Naive B cell (primary cell): Measurements from ENCODE around the gene SCAND1. TPM values are rescaled to one million over a fixed set of nuclear protein-coding genes. Genes with fewer than 3 reads are reported as not detected.
"Not testable (repeated sequence)": the region's sequence is repeated elsewhere in the genome, so short reads cannot be mapped to it uniquely, and the experiment has no call there.

Source experiments
- ATAC-seq, 2 donors: fragments of 150-1000 bp; cut with Tn5 transposase; 2 replicates each; pipeline ENCODE4 v1.10.0; 2021; ENCODE audit warnings: low read depth in 2 of 2, mild to moderate bottlenecking in 2 of 2, moderate library complexity in 2 of 2
- DNase-seq: peaks from one replicate; pipeline ENCODE4 v3.0.0; 2022
- H3K27ac Mint-ChIP-seq, 6 donors: one replicate each; pipeline ENCODE4 v1.8.0; 2020 to 2022; ENCODE audit warnings: mild to moderate bottlenecking in 6 of 6, mixed read lengths in 6 of 6, moderate library complexity in 5 of 6, inconsistent platforms in 2 of 6
- H3K27me3 Mint-ChIP-seq, 3 donors: one replicate each; pipeline ENCODE4 v1.8.0; 2021 to 2022; ENCODE audit warnings: mixed read lengths in 3 of 3, mild to moderate bottlenecking in 1 of 3
- H3K36me3 Mint-ChIP-seq, 2 donors: one replicate each; pipeline ENCODE4 v1.8.0; 2020 to 2022; ENCODE audit warnings: mixed read lengths in 2 of 2, inconsistent platforms in 1 of 2, mild to moderate bottlenecking in 1 of 2
- H3K4me1 Mint-ChIP-seq, 3 donors: one replicate each; pipeline ENCODE4 v1.8.0; 2020 to 2022; ENCODE audit warnings: mixed read lengths in 3 of 3, inconsistent platforms in 1 of 3, mild to moderate bottlenecking in 1 of 3, moderate library complexity in 1 of 3
- H3K4me3 Mint-ChIP-seq, 8 donors: one replicate each; pipeline ENCODE4 v1.8.0; 2020 to 2022; ENCODE audit warnings: mild to moderate bottlenecking in 8 of 8, mixed read lengths in 8 of 8, moderate library complexity in 8 of 8, inconsistent platforms in 2 of 8
- H3K9me3 Mint-ChIP-seq, 7 donors: one replicate each; pipeline ENCODE4 v1.8.0; 2020 to 2022; ENCODE audit warnings: mixed read lengths in 7 of 7, mild to moderate bottlenecking in 5 of 7, inconsistent platforms in 2 of 7, moderate library complexity in 1 of 7
- polyA plus RNA-seq, 6 donors: library from polyadenylated mRNA; unstranded; fragments of 300-500 nt; fragmentation: Illumina TruSeq; gene quantifications; one replicate each; pipeline ENCODE4 v1.2.3, GENCODE V29; 2021; ENCODE audit warnings: low read depth in 6 of 6

SCAND1 gene
- polyA plus RNA-seq, 6 donors from 2014 or later: 166 to 223 (median 192) TPM

DNA sequence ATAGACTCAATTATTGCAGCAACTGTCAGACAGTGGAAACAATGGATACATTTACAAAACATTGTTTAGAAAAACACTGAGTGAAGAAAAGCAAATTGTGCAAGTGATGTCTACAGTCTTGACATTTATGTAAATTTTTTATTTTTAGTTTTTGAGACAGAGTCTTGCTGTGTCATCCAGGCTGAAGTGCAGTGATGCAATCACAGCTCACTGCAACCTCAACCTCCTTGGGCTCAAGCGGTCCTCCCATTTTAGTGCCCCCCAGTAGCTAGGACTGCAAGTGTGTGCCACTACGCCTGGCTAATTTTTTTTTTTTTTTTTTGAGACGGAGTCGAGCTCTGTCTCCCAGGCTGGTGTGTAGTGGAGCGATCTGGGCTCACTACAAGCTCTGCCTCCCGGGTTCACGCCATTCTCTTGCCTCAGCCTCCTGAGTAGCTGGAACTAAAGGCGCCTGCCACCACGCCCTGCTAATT is 23.8 kb upstream of the SCAND1 start:
- no peak overlapping the region for H3K27ac Mint-ChIP-seq
- no peak for DNase-seq
- H3K4me3 Mint-ChIP-seq: no peak overlapping the region

DNA sequence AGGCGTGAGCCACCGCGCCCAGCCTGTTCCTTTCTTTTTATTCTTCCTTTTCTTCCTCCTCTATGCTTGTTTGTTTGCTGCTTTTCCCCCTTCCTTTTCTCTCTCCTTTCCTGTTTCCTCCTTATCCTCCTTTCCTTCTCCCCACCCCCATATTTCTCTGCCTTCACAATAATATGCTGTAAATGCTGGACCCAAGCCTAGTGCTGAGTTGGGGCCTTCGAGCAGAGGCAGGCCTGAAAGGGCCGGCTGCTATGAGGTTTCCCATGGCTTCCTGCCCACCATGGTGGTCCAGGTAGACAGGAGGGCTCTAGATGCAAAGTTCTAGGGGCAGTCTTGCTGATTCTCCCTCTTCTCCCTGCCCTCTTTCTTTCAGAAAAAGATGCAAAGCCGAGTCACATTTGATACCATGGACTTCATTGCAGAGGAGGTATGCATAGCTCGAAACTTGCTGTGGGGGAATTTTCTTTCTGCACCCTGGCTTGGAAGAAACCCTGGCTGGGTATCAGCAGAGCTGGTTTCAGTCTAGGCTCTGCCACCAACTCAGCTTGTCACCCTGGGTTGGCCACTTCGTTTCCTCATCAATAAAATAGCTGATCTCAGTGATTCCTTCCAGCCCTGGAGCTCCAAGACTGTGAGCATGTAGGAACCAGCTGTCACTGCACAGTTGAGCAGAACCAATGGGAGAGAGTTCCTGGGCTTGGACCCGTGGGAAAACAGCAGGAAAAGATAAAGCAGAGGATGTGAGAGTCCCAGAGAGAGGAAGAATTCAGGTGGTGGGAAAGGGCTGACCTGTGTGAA is 21.5 kb upstream of the SCAND1 start:
- DNase-seq (no peak), ATAC-seq (no peak)
- Mint-ChIP-seq H3K27me3 (peaks cover 5 to 13% (median 10%) of the 10 kb centered on the region in 3 donors), H3K9me3 (no peaks in the 10 kb centered on the region), H3K36me3 (no peaks in the 10 kb centered on the region), H3K4me1 (peaks cover 0 to 2% (median 0%) of the 10 kb centered on the region in 3 donors), H3K27ac (no peak overlapping the region), H3K4me3 (no peak overlapping the region)

More for the DNA sequence above, 23.8 kb upstream of the SCAND1 start:
- Mint-ChIP-seq H3K9me3 (no peaks in the 10 kb centered on the region), H3K4me1 (peaks cover 0 to 2% (median 0%) of the 10 kb centered on the region in 3 donors), H3K36me3 (no peaks in the 10 kb centered on the region), H3K27me3 (peaks cover 5 to 23% (median 18%) of the 10 kb centered on the region in 3 donors)
- no peak for ATAC-seq

DNA sequence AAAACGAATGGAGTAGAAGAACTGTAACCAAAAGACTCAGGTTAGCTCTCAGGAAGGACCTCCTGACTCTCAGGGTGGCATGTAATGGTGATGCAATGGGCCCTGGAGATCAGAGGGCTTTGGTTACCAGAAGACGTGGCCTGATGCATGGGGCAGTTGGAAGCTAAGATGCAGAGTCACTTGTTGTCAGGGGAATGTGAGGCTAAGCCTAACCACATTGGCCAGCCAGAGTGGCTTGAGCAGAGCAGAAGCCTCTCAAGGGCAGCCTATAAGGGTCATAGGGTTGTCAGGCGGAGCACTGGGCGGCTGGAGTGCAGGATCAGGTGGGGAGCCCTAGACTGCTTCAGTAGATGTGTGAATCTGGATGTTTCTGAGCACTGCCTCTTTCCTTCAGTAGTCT is 20.0 kb upstream of the SCAND1 start:
- Mint-ChIP-seq H3K27ac (no peak overlapping the region), H3K27me3 (peaks cover 5 to 13% (median 10%) of the 10 kb centered on the region in 3 donors), H3K9me3 (no peaks in the 10 kb centered on the region), H3K4me3 (no peak overlapping the region), H3K36me3 (no peaks in the 10 kb centered on the region), H3K4me1 (peaks cover 0 to 2% (median 0%) of the 10 kb centered on the region in 3 donors)
- ATAC-seq: no peak
- DNase-seq: no peak

DNA sequence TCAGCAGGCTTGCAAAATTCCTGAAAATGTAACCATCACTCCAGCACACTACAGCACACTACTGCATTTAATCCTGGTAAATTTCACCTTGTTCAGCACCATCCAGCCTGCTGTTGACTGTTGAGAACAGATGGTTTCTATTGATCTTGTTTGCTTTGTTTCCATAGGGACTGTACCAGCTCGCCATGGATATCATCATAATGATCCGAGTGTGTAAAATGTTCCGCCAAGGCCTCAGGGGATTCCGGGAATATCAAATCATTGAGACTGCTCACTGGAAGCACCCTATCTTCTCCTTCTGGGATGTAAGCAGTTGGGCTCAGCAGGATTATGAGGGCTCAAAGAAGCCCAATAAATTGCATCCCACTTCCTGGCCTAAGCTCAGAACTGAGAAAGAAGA is 18.2 kb upstream of the SCAND1 start:
- ATAC-seq (no peak), DNase-seq (no peak)
- Mint-ChIP-seq H3K9me3 (no peaks in the 10 kb centered on the region), H3K4me3 (no peak overlapping the region), H3K4me1 (no peaks in the 10 kb centered on the region), H3K36me3 (no peaks in the 10 kb centered on the region), H3K27me3 (peaks cover 0 to 22% (median 10%) of the 10 kb centered on the region in 3 donors), H3K27ac (no peak overlapping the region)

DNA sequence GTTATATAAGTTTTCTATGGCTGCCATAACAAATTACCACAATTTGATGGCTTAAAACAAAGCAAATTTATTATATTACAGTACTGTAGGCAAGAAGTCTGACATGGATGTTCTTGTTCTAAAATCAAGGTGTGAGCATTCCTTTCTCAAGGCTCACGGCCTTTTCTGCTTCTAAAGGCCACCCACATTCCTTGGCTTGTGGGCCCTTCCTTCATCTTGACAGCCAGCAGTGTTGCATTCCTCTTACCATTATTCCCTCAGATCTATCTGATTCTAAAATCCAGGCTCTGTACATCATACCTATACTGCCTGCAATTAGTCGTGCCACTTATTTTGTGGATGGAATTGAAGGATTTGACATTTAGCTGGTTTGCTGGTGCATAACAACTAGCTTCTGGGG is 17.7 kb upstream of the SCAND1 start:
- Mint-ChIP-seq H3K4me3 (no peak overlapping the region), H3K36me3 (no peaks in the 10 kb centered on the region)
- no peak for ATAC-seq

DNA sequence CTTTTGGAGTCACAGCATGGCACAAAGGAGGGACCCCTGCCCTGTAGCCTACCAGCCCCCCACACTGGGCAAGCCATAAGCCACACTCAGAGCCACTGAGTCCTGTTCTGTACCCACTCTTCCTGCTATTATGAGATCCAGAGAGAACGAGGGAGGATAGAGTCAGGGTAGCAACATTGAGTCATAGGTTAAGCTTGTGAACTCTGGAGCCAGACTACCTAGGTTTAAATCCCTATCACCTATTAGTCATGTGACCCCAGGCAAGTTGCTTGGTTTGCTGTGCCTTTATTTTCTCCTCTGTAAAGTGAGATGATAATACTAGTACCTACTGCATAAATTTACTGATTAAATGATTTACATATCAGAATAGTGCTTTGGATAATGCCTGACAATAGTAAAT is 14.6 kb upstream of the SCAND1 start:
- ATAC-seq (no peak), DNase-seq (no peak)
- Mint-ChIP-seq H3K36me3 (no peaks in the 10 kb centered on the region), H3K4me1 (no peaks in the 10 kb centered on the region), H3K27ac (no peak overlapping the region), H3K9me3 (no peaks in the 10 kb centered on the region), H3K4me3 (no peak overlapping the region), H3K27me3 (peaks cover 0 to 16% (median 0%) of the 10 kb centered on the region in 3 donors)

More for the DNA sequence above, 17.7 kb upstream of the SCAND1 start:
- DNase-seq: no peak
- peaks cover 0 to 22% (median 10%) of the 10 kb centered on the region in 3 donors for H3K27me3 Mint-ChIP-seq
- H3K27ac Mint-ChIP-seq: no peak overlapping the region
- no peaks in the 10 kb centered on the region for H3K9me3 Mint-ChIP-seq
- H3K4me1 Mint-ChIP-seq: no peaks in the 10 kb centered on the region

DNA sequence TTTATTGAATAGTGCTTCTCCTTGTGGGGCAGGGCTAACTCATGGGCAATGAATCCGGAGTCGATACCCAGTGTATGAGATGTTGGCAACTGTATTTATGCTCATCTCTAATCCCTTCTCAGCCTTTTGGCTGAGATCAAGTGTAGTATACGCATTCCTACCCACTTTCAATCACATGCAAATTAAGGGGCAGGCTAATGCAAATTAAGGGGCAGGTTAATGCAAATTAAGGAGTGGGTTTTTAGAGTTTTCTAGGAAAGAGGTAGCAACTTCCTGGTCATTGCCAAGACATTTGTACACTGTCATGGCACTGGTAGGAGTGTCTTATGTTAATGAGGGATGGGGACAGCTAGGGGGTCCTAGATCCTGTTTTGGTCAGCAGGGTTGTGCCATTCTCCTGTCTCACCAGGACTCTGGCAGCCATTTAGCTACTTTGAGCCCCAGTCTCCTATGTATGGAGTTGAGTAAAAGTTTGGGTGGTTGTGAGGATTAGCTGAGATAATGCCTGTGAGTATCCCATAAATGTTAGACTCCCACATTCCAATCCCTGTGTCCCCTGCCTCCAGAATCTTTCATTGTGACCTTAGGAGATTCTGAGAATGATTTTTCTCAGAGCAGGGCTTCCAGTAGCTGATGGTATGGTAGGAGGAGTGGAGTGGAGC is 13.8 kb upstream of the SCAND1 start, which contains the start of gene CNBD2:
Gene CNBD2, plus strand, starts transcription at position 612 of the 662 bp plus-strand sequence. CDS start 173 bp downstream, outside the sequence.
- Mint-ChIP-seq H3K27me3 (peaks cover 0 to 16% (median 0%) of the 10 kb centered on the region in 3 donors), H3K4me3 (no peak within 1 kb of the TSS), H3K9me3 (no peaks in the 10 kb centered on the region), H3K27ac (peak within 1 kb of the TSS in 1 of 6 donors; percentile 38), H3K36me3 (no peaks in the 10 kb centered on the region), H3K4me1 (no peaks in the 10 kb centered on the region)
- DNase-seq: no peak
- ATAC-seq: no peak

DNA sequence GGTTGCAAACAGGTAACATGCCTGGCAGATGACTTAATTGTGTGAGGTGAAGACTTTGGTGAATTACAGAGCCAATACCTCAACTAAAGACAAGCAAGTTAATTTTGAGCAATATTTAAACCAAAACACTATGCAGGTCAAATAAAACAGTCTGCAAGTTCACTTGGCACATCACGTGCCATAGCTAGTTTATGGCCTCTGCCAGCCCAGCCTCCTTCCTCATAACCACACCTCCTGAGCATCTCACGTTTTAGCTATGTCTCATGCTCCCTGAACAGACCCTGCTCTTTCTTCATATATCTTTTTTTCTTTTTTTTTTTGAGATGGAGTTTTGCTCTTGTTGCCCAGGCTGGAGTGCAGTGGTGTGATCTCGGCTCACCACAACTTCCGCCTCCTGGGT is 9.6 kb upstream of the SCAND1 start:
- peaks cover 5 to 7% of the 10 kb centered on the region in 2 donors for H3K36me3 Mint-ChIP-seq
- ATAC-seq (no peak), DNase-seq (no peak)
- H3K27me3 Mint-ChIP-seq: peaks cover 0 to 18% (median 0%) of the 10 kb centered on the region in 3 donors
- peak overlapping the region in 1 of 6 donors; percentile 27 for H3K27ac Mint-ChIP-seq
- H3K4me1 Mint-ChIP-seq: no peaks in the 10 kb centered on the region
- peaks cover 0 to 8% (median 4%) of the 10 kb centered on the region in 7 donors for H3K9me3 Mint-ChIP-seq
- H3K4me3 Mint-ChIP-seq: no peak overlapping the region

DNA sequence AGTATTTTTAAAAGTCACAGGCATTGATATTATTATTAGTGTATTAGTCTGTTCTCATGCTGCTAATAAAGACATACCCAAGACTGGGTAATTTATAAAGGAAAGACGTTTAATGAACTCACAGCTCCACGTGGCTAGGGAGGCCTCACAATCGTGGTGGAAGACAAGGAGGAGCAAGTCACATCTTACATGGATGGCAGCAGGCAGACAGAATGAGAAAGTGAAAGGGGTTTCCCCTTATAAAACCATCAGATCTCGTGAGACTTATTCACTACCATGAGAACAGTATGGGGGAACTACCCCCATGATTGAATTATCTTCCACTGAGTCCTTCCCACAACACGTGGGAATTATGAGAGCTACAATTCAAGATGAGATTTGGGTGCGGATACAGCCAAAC is 5.0 kb upstream of the SCAND1 start:
- not testable (repeated sequence) for H3K27me3 Mint-ChIP-seq, ATAC-seq, H3K36me3 Mint-ChIP-seq, H3K4me1 Mint-ChIP-seq, H3K27ac Mint-ChIP-seq, DNase-seq, H3K9me3 Mint-ChIP-seq
- H3K4me3 Mint-ChIP-seq: peak overlapping the region in 1 of 8 donors; percentile 67

DNA sequence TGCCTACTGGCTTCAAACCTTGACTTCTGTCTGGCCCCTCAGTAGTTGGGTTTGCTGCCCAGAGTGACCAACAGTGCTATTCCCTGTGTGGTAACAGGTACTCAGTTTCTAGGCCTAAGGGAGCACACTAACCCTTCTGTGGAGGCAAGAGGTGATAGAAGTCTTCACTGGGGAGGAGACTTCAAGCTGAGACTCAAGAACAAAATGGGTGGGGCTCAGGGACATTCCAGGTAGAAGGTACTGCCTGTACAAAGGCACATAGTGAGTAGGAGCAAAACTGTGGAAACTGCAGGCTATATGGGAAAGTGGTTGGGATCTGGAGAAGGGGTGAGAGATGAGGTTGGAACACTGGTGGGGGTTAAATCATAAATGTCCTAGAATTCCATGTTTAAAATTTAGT is 2.3 kb upstream of the SCAND1 start:
- Mint-ChIP-seq H3K36me3 (peaks cover 7 to 10% of the 10 kb centered on the region in 2 donors), H3K4me1 (peaks cover 8 to 17% (median 11%) of the 10 kb centered on the region in 3 donors), H3K27me3 (peaks cover 0 to 7% (median 0%) of the 10 kb centered on the region in 3 donors), H3K4me3 (peak overlapping the region in 4 of 8 donors; percentile 25 to 95 (median 63)), H3K27ac (no peak overlapping the region), H3K9me3 (peaks cover 0 to 8% (median 4%) of the 10 kb centered on the region in 7 donors)
- no peak for DNase-seq
- ATAC-seq: no peak

DNA sequence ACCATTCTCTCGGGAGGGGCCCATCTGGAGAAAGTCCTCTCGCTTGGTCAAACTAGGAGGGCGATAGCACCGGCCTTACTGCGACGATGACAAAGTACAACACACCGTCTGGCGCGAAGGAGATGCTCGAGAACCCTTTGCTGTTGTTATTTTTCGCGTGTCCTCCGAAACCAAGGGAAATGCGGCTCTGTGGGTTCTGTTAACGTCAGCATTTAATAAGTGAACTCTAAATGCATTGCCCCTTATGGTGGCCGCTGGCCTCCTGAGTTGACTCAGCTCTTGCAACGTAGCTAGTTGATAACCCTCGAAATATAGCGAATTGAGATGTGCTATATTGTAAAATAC is 577 bp upstream of the SCAND1 start:
- peaks cover 0 to 8% (median 4%) of the 10 kb centered on the region in 7 donors for H3K9me3 Mint-ChIP-seq
- peak overlapping the region; percentile 98 to 100 (median 99) for H3K27ac Mint-ChIP-seq
- peaks cover 7 to 10% of the 10 kb centered on the region in 2 donors for H3K36me3 Mint-ChIP-seq
- no peaks in the 10 kb centered on the region for H3K27me3 Mint-ChIP-seq
- DNase-seq (no peak), ATAC-seq (peak in 1 of 2 donors; percentile 5)
- H3K4me1 Mint-ChIP-seq: peaks cover 8 to 17% (median 11%) of the 10 kb centered on the region in 3 donors
- H3K4me3 Mint-ChIP-seq: peak overlapping the region; percentile 95 to 100 (median 99)

DNA sequence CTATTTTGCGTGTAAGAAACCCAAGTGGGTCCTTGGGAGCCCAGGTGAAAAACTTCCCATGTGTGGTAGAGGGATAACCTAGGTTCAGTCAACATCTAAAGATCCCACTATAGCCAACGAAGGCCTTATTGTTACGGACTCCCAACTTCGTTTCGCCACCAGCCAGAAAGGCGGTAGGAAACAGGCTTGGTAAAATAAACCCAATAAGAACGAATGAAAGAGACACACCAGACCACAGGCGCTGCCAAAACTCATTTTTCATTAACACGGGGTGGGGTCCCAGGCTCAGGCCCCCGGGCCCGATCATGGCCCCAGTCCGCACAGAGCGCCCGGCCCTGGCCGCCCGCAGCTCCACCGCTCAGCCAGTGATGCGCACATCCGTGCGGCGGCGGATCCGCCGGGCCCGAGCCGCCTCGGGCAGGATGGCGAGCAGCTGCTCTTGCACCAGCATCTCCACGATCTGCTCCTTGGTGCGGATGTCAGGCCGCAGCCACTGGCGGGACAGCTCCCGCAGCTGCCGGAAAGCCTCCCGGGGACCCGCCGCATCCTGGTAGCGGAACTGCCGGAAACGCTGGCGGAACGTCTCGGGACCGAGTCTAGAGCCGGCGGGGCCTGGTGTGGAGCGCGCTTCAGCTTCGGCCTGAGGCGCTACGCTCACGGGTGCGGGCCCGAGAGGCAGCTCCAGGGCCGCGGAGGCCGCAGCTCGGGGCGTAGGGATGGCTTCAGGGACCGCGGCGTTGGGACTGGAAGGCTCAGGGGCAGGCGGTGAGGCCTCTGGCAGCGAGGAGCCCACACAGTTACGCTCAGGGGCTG is 709 bp downstream of the SCAND1 start:
- Mint-ChIP-seq H3K27me3 (no peaks in the 10 kb centered on the region), H3K9me3 (no peaks in the 10 kb centered on the region), H3K27ac (peak overlapping the region; percentile 98 to 100 (median 99)), H3K36me3 (peaks cover 0 to 1% of the 10 kb centered on the region in 2 donors), H3K4me1 (peaks cover 8 to 17% (median 11%) of the 10 kb centered on the region in 3 donors), H3K4me3 (peak overlapping the region; percentile 95 to 100 (median 99))
- ATAC-seq (peak; percentile 29 to 32), DNase-seq (no peak)
